A549 treated with ZK216348 at 1 μM for 4 hours (cell line): Measurements from ENCODE around the gene LMNB1. TPM values are rescaled to one million over a fixed set of nuclear protein-coding genes. Genes with fewer than 3 reads are reported as not detected.

Experiments used
- total RNA-seq: library from RNA; stranded (reverse); fragments of 200-300 nt; extraction: Qiagen RNA extraction; gene quantifications from 5 replicates; pipeline ENCODE4 v1.2.3, GENCODE V29; 2022; ENCODE audit warnings: low read depth

The LMNB1 gene, protein sequence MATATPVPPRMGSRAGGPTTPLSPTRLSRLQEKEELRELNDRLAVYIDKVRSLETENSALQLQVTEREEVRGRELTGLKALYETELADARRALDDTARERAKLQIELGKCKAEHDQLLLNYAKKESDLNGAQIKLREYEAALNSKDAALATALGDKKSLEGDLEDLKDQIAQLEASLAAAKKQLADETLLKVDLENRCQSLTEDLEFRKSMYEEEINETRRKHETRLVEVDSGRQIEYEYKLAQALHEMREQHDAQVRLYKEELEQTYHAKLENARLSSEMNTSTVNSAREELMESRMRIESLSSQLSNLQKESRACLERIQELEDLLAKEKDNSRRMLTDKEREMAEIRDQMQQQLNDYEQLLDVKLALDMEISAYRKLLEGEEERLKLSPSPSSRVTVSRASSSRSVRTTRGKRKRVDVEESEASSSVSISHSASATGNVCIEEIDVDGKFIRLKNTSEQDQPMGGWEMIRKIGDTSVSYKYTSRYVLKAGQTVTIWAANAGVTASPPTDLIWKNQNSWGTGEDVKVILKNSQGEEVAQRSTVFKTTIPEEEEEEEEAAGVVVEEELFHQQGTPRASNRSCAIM
- total RNA-seq, result 56.7 to 83.0 TPM (median 60.8 TPM) in 5 replicates

DNA sequence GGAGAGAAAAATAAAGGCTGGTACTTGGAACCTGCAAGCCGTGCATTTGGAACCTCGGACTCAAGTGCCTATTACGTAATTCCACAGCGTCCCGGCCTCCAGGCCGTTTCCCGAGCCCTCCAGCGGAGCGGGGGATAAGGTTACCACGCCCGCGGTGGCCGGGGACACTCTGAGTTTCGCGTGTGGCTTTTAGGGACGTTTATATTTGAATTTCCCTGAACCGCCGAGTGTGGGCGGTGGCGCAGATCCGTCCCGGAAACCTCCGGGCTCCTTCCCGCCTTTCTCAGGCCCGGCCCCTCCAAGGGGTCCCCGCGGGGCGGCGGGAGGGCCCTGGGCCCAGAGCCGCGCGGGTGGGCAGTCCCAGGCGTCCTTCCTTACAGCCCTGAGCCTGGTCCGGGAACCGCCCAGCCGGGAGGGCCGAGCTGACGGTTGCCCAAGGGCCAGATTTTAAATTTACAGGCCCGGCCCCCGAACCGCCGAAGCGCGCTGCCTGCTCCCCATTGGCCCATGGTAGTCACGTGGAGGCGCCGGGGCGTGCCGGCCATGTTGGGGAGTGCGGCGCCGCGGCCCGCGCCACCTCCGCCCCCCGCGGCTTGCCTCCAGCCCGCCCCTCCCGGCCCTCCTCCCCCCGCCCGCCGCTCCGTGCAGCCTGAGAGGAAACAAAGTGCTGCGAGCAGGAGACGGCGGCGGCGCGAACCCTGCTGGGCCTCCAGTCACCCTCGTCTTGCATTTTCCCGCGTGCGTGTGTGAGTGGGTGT is at the start of gene LMNB1:
Gene LMNB1 (plus strand): TSS at position 638 of the 758 bp plus-strand sequence. CDS start 373 bp downstream, outside the sequence.

Other genes starting within 250 kb of the LMNB1 start
- 69.8 to 76.0 TPM (median 70.0 TPM) in 5 replicates for gene ALDH7A1, start 181.9 kb upstream of the LMNB1 start, total RNA-seq
- 50.1 to 94.3 TPM (median 53.7 TPM) in 5 replicates for gene PHAX, start 176.2 kb upstream of the LMNB1 start, total RNA-seq